Transverse colon (tissue), 4 donors: ENCODE measurements around the gene SNAP25. TPM values are rescaled to one million over a fixed set of nuclear protein-coding genes. Genes with fewer than 3 reads are reported as not detected.

ENCODE experiments used
- DNase-seq: peaks from one replicate; pipeline ENCODE4 v3.0.0-alpha.2; 2019
- H3K27ac ChIP-seq, 4 donors: fragments of 200-600 bp; sonication (generic); 2 replicates each; pipeline ENCODE4 v1.5.1; 2016 to 2018; ENCODE audit warnings: inconsistent platforms in 4 of 4
- H3K27me3 ChIP-seq: fragments of 200-600 bp; sonication (generic); 2 replicates; pipeline ENCODE4 v1.5.1; 2017; ENCODE audit warnings: inconsistent platforms
- H3K36me3 ChIP-seq, 4 donors: fragments of 200-600 bp; sonication (generic); 2 replicates each; pipeline ENCODE4 v1.5.1; 2017 to 2019; ENCODE audit warnings: inconsistent platforms in 4 of 4
- H3K4me1 ChIP-seq, 4 donors: fragments of 200-600 bp; sonication (generic); 2 replicates each; pipeline ENCODE4 v1.5.1; 2017 to 2020; ENCODE audit warnings: inconsistent platforms in 4 of 4
- H3K4me3 ChIP-seq, 4 donors: fragments of 200-600 bp; sonication (generic); 1 replicate in 1 of 4; 2 replicates in 3 of 4; pipeline versions ENCODE4 v1.5.1 to v1.6.1; 2017 to 2019; ENCODE audit warnings: inconsistent platforms in 4 of 4
- H3K9me3 ChIP-seq, 2 donors: fragments of 200-600 bp; sonication (generic); 2 replicates each; pipeline ENCODE4 v1.5.1; 2017 to 2019; ENCODE audit warnings: inconsistent platforms in 2 of 2
- EP300 ChIP-seq: sonication (generic); formaldehyde crosslinking; IDR thresholded peaks from one replicate; pipeline ENCODE4 v1.6.1; 2017; ENCODE audit warnings: antibody characterized with exemption, low read depth
- POLR2A ChIP-seq: fragments of 450-650 bp; IDR thresholded peaks from one replicate; pipeline ENCODE4 v1.6.1; 2016; ENCODE audit warnings: antibody characterized with exemption, mild to moderate bottlenecking, moderate library complexity
- POLR2AphosphoS5 ChIP-seq, 3 donors: sonication (generic); formaldehyde crosslinking; IDR thresholded peaks; one replicate each; pipeline ENCODE4 v1.6.1; 2016; ENCODE audit warnings: antibody characterized with exemption in 3 of 3
- WGBS, 2 donors: methylation state at CpG; one replicate each; pipeline ENCODE4 v1.1.5; 2018; ENCODE audit warnings: low coverage in 1 of 2; 5-methylcytosine and 5-hydroxymethylcytosine counted together
- in situ Hi-C, 4 donors: fragments of 200-750 bp; cut with MboI; loops; one replicate each; pipeline versions ENCODE4 v1.15.0 to v1.15.1; 2017; ENCODE audit warnings: low sequenced_read_pairs in 3 of 4, low pct_ligation_motif_present in 1 of 4, low pct_unique_long_range_greater_than_20kb in 1 of 4
- intact Hi-C: fragments of 100-400 bp; cut with DNase I; formaldehyde crosslinking; loops from one replicate; pipeline ENCODE4 v1.15.1; 2023; ENCODE audit warnings: low total_unique reads
- total RNA-seq, 4 donors: library from RNA; depleted of rRNA; stranded (reverse); fragments of >200 nt; gene quantifications; one replicate each; pipeline ENCODE4 v1.1.0, GENCODE V29; 2016
- TF ChIP-seq, protein P1 (sequence below), 5 experiments: fragments of 200-600 bp in 3 of 5; fragments of 450-650 bp in 2 of 5; sonication (generic) in 3 of 5; IDR thresholded peaks; 1 replicate in 2 of 5; 2 replicates in 3 of 5; pipeline ENCODE4 v1.5.1; 2016 to 2017; ENCODE audit warnings: antibody characterized with exemption in 5 of 5, inconsistent platforms in 3 of 5, mild to moderate bottlenecking in 2 of 5, moderate library complexity in 1 of 5

SNAP25 gene
- total RNA-seq, 4 donors from 2014 or later = 1.4 to 4.2 (median 2.4) TPM; not detected in 1

DNA sequence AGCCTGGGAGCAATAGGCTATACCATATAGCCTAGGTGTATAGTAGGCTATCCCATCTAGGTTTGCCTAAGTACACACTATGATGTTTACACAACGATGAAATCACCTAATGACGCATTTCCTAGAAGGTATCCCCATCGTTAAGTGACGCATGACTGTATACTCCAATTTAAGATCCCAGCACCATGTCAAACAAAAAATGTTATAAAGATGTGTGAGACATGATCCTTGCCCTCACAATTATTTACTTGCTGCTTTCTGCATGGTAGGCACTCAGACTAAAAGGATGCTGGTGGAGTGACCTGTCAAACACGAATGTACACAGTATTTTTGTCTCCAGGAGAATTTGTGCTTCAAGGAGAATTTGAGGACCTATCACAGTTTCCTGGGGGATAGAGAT is 32.3 kb downstream of the SNAP25 start:
- H3K36me3 ChIP-seq = no peaks in the 10 kb centered on the region
- in situ Hi-C loops = no loop called here
- H3K4me1 ChIP-seq = peaks cover 0 to 2% (median 0%) of the 10 kb centered on the region in 4 donors
- no peaks in the 10 kb centered on the region for H3K27me3 ChIP-seq
- no peak for DNase-seq
- 39 to 60% methylated on average over 5 of the region's 5 CpGs for WGBS, 2 donors
- H3K9me3 ChIP-seq = no peaks in the 10 kb centered on the region
- intact Hi-C loops = no loop called here
- no peak overlapping the region for H3K4me3 ChIP-seq
- no peak overlapping the region for H3K27ac ChIP-seq
- no peak for TF ChIP-seq POLR2AphosphoS5 (IDR thresholded peaks at IDR 0.05)
- TF ChIP-seq POLR2A = no peak
- TF ChIP-seq, protein P1, sequence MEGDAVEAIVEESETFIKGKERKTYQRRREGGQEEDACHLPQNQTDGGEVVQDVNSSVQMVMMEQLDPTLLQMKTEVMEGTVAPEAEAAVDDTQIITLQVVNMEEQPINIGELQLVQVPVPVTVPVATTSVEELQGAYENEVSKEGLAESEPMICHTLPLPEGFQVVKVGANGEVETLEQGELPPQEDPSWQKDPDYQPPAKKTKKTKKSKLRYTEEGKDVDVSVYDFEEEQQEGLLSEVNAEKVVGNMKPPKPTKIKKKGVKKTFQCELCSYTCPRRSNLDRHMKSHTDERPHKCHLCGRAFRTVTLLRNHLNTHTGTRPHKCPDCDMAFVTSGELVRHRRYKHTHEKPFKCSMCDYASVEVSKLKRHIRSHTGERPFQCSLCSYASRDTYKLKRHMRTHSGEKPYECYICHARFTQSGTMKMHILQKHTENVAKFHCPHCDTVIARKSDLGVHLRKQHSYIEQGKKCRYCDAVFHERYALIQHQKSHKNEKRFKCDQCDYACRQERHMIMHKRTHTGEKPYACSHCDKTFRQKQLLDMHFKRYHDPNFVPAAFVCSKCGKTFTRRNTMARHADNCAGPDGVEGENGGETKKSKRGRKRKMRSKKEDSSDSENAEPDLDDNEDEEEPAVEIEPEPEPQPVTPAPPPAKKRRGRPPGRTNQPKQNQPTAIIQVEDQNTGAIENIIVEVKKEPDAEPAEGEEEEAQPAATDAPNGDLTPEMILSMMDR (IDR thresholded peaks at IDR 0.05) = no peak
- TF ChIP-seq EP300 = no peak

DNA sequence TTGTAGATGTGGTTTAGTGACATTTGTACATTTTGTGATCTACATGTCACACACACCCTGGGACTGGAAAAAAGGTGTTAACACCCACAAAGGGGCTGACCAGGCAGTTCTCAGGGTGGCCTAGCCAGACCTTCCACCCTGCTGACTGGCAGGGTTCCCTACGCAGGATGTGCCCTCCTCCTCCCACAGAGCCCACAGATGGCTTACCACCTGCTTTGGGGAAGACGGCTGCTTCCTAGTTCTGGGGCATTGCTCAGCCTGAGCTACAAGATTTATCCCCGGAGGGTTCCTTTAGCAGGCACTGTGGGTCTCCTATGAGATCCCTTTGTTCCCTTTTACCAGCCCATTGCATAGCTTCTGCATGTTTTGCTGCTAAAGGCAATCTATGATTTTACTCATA is 35.1 kb downstream of the SNAP25 start:
- 40% methylated on average over 3 of the region's 3 CpGs; no CpG with 5 or more reads in 1 of the 2 donors for WGBS, 2 donors
- Histone ChIP-seq H3K4me1 (peaks cover 0 to 2% (median 0%) of the 10 kb centered on the region in 4 donors), H3K9me3 (no peaks in the 10 kb centered on the region), H3K4me3 (no peak overlapping the region), H3K27ac (no peak overlapping the region), H3K27me3 (no peaks in the 10 kb centered on the region), H3K36me3 (no peaks in the 10 kb centered on the region)
- intact Hi-C loops = no loop called here
- no peak for DNase-seq
- TF ChIP-seq POLR2AphosphoS5 (IDR thresholded peaks at IDR 0.05) (no peak), POLR2A (no peak), EP300 (no peak)
- TF ChIP-seq, protein P1 (IDR thresholded peaks at IDR 0.05) = no peak
- in situ Hi-C loops = no loop called here

DNA sequence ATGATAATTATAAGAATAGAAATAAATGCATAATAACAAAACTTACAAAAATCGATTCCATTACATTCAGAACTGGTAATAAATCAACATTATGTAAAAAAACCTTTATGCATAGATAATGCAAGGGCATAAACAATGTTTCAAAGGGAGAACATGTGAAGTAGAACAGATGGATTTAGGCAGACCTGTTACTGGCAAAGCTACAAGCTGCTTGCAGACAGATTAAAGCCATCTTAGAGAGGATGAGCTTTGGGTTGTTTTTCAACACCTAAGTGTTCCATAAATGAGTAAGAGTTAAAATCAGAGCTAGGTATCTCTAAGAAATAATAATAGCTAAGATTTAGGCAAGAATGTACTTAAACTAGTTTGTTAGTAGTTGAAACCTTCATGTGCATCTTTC is 37.2 kb downstream of the SNAP25 start:
- H3K27me3 ChIP-seq = no peaks in the 10 kb centered on the region
- no peak for DNase-seq
- H3K27ac ChIP-seq = no peak overlapping the region
- intact Hi-C loops = no loop called here
- TF ChIP-seq POLR2A (no peak), EP300 (no peak)
- TF ChIP-seq, protein P1 (IDR thresholded peaks at IDR 0.05) = no peak
- H3K4me1 ChIP-seq = peaks cover 0 to 2% (median 0%) of the 10 kb centered on the region in 4 donors
- no peaks in the 10 kb centered on the region for H3K9me3 ChIP-seq
- 44 to 62% methylated on average over 1 of the region's 1 CpG for WGBS, 2 donors
- no peaks in the 10 kb centered on the region for H3K36me3 ChIP-seq
- H3K4me3 ChIP-seq = no peak overlapping the region
- in situ Hi-C loops = no loop called here

DNA sequence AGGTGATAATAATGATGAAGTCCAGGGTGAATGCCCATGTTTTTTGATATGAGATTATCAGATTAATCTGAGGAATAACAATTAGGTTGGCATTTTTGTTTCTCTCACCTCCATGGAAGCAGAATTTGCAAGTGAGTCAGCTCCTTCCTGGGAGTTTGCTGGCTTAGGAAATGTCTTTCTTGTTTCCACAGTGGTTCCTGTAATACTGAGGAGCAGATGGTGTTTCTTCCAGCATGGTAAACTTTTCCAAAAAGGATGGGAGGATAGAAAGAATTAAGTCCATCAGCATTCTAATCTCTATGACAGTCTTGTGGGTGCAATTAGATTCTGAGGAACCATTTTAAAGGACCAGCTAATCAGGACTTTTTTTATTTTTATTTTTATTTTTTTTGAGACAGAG is 40.5 kb downstream of the SNAP25 start:
- Histone ChIP-seq H3K9me3 (no peaks in the 10 kb centered on the region), H3K27me3 (no peaks in the 10 kb centered on the region), H3K4me1 (no peaks in the 10 kb centered on the region), H3K36me3 (no peaks in the 10 kb centered on the region), H3K27ac (no peak overlapping the region), H3K4me3 (no peak overlapping the region)
- TF ChIP-seq POLR2AphosphoS5 (IDR thresholded peaks at IDR 0.05) = no peak
- no peak for TF ChIP-seq EP300
- TF ChIP-seq POLR2A = no peak
- TF ChIP-seq, protein P1 (IDR thresholded peaks at IDR 0.05) = no peak
- no peak for DNase-seq
- in situ Hi-C loops (no loop called here), intact Hi-C loops (no loop called here)
